ENCODE results near the gene PPP1R14C. TPM values are rescaled to one million over a fixed set of nuclear protein-coding genes. Genes with fewer than 3 reads are reported as not detected.

The PPP1R14C gene
- total RNA-seq, 4 donors from 2014 or later = 0.34 TPM; not detected in 3

DNA sequence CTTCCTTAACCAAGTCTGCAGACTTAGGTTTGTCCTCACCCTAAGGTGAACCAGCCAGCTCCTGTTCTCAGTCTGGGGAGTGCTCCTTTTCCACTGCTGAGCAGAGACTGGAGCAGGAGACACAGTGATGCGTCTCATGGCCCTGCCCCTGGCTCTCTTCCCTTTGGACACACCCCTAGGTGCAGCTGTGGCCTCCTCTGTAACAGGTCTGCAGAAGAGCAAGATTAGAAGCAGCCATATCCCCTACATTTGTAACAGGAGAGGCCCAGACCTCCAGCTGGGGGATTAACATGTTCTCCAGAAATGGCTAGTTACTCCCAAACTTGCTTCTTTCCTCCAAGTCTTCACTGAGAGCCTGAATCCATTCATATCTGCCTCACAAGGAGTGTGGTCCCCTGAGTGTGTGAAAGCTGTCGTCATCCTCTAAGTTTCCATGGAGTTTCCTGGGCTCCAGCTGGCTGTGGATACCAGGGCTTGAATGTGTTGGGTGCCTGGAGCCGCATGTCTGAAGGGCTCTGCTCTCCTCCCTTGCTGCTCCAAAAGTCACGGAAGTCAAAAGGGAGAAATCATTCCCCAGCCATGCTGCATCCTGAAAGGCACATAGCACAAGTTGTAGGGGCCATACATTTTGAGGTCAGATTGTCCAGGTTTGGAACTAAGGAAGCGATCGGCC, 57.7 kb downstream of the PPP1R14C start:
- TF ChIP-seq, protein P1, sequence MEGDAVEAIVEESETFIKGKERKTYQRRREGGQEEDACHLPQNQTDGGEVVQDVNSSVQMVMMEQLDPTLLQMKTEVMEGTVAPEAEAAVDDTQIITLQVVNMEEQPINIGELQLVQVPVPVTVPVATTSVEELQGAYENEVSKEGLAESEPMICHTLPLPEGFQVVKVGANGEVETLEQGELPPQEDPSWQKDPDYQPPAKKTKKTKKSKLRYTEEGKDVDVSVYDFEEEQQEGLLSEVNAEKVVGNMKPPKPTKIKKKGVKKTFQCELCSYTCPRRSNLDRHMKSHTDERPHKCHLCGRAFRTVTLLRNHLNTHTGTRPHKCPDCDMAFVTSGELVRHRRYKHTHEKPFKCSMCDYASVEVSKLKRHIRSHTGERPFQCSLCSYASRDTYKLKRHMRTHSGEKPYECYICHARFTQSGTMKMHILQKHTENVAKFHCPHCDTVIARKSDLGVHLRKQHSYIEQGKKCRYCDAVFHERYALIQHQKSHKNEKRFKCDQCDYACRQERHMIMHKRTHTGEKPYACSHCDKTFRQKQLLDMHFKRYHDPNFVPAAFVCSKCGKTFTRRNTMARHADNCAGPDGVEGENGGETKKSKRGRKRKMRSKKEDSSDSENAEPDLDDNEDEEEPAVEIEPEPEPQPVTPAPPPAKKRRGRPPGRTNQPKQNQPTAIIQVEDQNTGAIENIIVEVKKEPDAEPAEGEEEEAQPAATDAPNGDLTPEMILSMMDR (IDR thresholded peaks at IDR 0.05; ENCODE audit: low read depth) = no peak

DNA sequence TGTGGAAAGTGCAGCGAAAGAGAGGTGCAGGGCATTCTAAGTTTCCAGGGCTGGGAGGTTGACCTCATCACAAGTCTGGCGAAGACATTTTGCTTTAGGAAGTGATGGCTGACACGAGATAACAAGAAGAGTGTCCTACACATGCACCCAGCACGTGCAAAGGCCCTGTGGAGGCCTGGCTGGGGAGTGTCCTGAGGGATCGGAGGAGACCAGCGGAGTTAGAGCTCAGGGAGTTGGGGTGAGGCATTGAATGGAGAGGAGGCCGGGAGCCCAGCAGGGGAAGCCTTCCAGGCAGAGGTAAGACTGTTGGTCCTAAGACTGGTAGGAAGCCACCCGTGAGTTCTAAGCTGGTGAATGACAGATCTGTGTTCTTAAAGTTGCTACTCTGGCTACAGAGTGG, 58.4 kb downstream of the PPP1R14C start:
- TF ChIP-seq, protein P1 (IDR thresholded peaks at IDR 0.05; ENCODE audit: low read depth) = no peak

DNA sequence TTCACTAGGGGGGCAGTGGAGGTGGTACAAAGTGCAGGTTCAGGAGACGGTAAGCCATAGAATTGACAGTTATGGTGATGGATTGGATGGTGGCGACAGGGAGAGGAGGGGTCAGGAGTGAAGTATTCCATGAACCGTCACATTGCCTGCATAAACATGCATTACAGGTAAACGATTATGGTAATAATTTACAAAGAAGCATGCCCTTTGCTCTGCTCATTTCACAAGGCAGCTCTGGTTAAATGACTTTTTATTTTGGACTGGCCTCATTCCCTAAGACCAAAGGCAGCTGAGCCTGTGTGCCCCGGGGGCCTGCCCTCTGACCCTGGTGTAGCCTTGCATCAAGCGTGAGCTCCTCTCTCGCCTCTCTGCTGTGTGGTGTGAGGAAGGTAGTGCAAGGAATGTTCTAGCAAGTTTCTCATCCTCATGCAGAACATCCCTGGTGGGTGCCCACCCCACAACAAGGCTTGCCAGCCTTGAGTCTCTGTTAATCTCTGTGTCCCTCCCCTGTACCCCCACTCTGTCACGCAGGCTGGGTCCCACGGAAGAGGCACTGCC, 59.0 kb downstream of the PPP1R14C start:
- TF ChIP-seq, protein P1 (IDR thresholded peaks at IDR 0.05; ENCODE audit: low read depth) = no peak

DNA sequence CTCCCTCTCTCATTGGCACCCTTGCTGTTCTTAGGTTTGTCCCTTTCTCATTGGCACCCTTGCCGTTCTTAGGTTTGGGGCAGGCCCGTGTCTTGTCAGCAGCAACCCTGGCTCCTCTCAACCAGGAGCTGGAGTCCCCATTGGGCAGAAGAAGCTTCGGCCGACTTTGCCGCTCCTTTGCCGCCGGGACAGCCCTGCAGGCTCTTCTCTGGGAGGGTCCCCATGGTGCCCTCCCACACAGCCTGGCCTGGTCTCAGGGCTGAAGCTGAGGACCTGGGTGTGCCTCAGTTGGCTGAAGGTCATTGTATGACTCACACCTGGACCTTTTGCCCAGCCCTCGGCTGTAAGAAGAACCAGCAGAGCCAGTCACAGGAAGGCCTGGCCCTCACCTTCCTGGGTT, 59.6 kb downstream of the PPP1R14C start:
- TF ChIP-seq, protein P1 (IDR thresholded peaks at IDR 0.05; ENCODE audit: low read depth) = no peak

DNA sequence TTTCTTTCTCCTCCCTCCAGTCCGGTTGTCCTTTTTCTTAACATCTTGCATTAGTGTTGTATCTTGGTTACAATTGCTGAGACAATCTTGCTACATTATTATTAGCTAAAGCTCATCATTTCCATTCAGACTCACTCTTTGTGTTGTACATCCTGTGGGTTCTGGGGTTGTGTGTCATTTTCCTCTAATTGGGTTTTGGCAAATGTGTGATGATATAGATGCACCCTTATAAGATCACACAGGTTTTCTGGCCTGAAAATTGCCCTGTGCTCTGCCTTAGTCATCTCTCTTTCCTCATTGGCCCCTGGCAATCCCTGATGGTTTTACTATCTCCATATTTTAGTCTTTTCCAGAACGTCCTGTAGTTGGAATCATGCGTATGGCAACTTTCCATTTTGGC, 60.1 kb downstream of the PPP1R14C start:
- TF ChIP-seq, protein P1 (IDR thresholded peaks at IDR 0.05; ENCODE audit: low read depth) = no peak

DNA sequence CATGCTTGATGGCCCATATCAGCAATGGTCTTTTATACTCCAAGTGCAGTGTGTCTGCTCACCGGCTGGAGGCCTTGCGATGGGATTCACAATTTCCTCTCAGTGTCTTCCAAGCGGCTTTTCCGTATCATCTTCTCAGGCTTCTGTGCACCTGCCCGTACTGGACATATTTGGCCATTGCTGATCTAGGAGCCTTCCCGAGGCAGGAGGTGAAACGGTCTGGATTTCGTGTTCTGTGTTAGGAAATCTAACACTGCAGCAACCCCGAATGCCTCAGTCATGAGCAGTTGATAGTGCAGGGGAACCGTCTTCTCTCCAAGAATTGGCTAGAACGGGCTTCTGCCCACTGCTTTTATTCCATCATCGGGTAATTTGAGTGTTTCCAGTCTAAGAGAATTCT, 60.5 kb downstream of the PPP1R14C start:
- TF ChIP-seq, protein P1 (IDR thresholded peaks at IDR 0.05; ENCODE audit: low read depth) = no peak

DNA sequence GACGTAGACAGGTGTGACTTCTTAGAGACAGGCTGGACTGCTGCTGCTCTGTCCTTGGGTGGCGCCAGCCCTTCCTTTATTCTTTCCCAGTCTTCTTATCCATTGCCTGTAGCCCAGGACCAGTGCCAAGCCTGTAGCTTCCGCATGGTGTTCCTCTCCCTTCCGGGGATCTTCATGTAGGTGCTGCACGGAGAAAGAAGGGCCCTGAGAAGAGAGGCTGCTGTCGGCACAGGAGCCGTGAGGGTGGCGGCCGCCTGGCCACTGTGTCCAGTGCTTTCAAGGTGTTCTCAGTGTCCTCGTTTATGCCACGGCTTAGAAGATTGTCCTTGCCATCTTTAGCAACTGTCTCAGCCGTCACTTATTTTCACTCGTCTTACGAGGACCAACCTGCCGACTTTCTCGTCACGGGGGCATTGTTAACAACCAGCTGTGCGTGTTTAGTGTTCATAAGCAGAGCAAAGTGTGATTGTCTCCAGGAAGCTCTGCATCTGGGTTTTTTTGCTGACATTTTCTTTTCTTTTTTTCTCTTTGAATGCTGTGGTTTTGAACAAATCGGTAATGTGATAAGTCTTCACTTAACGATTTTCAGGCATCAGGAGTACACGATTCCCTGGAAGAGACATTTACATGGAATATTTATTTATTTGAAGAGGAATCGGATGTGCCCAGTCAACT, 61.2 kb downstream of the PPP1R14C start:
- TF ChIP-seq, protein P1 (IDR thresholded peaks at IDR 0.05; ENCODE audit: low read depth) = no peak
